Neural crest cell (in vitro differentiated cells): ENCODE data around the gene CSF3R. TPM values are rescaled to one million over a fixed set of nuclear protein-coding genes. Genes with fewer than 3 reads are reported as not detected.
A peak's percentile ranks its signal among the peaks of the same experiment; 100 is the strongest.

ENCODE experiments used
- DNase-seq: peaks from one replicate; pipeline ENCODE4 v3.0.0; 2021; ENCODE audit warnings: low read depth, mixed read lengths, low spot score
- H3K27ac Mint-ChIP-seq: one replicate; pipeline ENCODE4 v1.8.0; 2021; ENCODE audit warnings: mild to moderate bottlenecking, mixed read lengths; ENCODE audit not compliant: unreplicated experiment
- H3K27me3 Mint-ChIP-seq: 2 replicates; pipeline ENCODE4 v1.8.0; 2021; ENCODE audit warnings: low read depth, mild to moderate bottlenecking, mixed read lengths
- H3K36me3 Mint-ChIP-seq: 2 replicates; pipeline ENCODE4 v1.8.0; 2021; ENCODE audit warnings: low read depth, mild to moderate bottlenecking, mixed read lengths
- H3K4me1 Mint-ChIP-seq: 2 replicates; pipeline ENCODE4 v1.8.0; 2021; ENCODE audit warnings: mixed read lengths
- H3K4me3 Mint-ChIP-seq: one replicate; pipeline ENCODE4 v1.8.0; 2021; ENCODE audit warnings: mild to moderate bottlenecking, mixed read lengths
- H3K9me3 Mint-ChIP-seq: 2 replicates; pipeline ENCODE4 v1.8.0; 2021; ENCODE audit warnings: mixed read lengths
- total RNA-seq: library from RNA; stranded (reverse); gene quantifications from 2 replicates; pipeline ENCODE4 v1.2.1, GENCODE V29; 2021
- TF ChIP-seq, protein P1 (sequence below): fragments of 200-600 bp; sonication (generic); conservative IDR thresholded peaks from 2 replicates; pipeline ENCODE4 v1.5.0; 2021; ENCODE audit warnings: antibody characterized with exemption, mild to moderate bottlenecking

CSF3R gene
- total RNA-seq, 1 donor from 2014 or later = not detected

DNA sequence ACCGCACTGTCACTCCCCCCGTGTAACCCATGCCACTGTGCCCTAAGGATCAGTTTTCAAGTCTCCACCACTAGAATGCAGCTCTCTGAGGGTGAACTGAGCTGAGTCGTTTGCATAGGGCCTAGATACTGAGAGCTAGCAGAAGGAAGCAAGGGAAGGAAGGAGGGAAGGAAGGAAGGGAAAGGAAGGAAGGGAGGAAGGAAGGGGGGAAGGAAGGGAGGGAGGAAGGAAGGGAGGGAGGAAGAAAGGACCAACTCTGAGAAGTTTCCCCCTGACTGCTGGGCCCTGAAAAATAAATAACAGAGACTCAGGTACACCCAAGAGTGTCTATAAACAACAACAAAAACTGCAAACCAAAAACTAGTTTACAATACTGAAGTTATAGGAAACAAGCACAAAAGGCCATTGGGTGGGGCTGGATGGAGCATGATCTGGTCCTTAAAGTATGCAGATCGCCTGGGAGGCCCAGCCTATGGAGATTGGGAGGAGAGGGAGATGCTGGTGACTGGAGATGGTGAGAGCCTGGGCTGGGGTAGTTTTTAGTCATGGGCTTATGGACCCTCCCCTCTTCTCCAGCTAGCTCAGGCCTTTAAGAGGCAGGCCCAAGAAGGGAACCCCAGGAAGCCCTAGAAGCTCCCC lies 16.9 kb downstream of the CSF3R start:
- Mint-ChIP-seq H3K27me3 (no peaks in the 10 kb centered on the region), H3K27ac (peak overlapping the region; percentile 100), H3K9me3 (no peaks in the 10 kb centered on the region), H3K36me3 (peaks cover 7% of the 10 kb centered on the region), H3K4me3 (peak overlapping the region; percentile 99), H3K4me1 (peaks cover 35% of the 10 kb centered on the region)
- TF ChIP-seq, protein P1, sequence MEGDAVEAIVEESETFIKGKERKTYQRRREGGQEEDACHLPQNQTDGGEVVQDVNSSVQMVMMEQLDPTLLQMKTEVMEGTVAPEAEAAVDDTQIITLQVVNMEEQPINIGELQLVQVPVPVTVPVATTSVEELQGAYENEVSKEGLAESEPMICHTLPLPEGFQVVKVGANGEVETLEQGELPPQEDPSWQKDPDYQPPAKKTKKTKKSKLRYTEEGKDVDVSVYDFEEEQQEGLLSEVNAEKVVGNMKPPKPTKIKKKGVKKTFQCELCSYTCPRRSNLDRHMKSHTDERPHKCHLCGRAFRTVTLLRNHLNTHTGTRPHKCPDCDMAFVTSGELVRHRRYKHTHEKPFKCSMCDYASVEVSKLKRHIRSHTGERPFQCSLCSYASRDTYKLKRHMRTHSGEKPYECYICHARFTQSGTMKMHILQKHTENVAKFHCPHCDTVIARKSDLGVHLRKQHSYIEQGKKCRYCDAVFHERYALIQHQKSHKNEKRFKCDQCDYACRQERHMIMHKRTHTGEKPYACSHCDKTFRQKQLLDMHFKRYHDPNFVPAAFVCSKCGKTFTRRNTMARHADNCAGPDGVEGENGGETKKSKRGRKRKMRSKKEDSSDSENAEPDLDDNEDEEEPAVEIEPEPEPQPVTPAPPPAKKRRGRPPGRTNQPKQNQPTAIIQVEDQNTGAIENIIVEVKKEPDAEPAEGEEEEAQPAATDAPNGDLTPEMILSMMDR = no peak
- no peak for DNase-seq

DNA sequence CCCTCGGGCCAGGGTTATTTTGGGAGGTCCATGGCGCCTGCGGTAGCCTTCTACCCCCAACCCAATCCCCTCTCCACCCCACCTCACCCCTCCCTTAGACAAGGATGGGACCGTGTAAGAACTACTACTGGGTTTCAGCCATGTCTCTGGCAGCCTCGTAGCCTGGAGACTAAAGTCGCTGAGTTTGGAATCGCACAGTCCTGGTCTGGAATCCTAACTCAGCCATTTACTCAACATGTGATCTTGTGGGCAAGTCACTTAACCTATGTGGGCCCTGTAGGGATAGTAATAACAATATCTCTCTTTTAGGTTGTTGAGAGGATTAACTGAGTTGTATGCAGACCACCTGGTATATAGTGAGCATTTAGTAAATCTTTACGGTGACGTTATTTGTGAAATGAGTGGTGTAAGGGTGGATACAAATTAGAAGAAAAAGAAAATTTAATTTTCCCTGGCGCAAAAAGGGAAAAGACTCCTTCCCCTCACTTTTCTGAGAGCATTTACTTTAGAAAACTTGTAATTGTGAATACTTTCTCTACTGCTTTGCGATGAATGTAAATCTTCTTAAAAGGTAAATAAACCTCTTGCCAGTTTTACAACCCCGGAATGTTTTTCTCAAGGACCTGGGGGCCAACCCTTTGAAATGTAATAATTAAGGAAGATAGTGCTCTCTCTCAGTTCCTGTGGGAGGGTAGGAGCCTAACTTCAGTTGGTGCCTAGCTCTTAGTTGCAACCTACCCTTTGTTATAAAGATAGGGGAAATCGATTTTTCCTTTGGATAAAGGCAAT lies 17.9 kb downstream of the CSF3R start:
- no peak for DNase-seq
- H3K4me3 Mint-ChIP-seq = peak overlapping the region; percentile 99
- TF ChIP-seq, protein P1 = no peak
- no peaks in the 10 kb centered on the region for H3K27me3 Mint-ChIP-seq
- peak overlapping the region; percentile 100 for H3K27ac Mint-ChIP-seq
- H3K4me1 Mint-ChIP-seq = peaks cover 35% of the 10 kb centered on the region
- H3K9me3 Mint-ChIP-seq = no peaks in the 10 kb centered on the region
- H3K36me3 Mint-ChIP-seq = peaks cover 7% of the 10 kb centered on the region

DNA sequence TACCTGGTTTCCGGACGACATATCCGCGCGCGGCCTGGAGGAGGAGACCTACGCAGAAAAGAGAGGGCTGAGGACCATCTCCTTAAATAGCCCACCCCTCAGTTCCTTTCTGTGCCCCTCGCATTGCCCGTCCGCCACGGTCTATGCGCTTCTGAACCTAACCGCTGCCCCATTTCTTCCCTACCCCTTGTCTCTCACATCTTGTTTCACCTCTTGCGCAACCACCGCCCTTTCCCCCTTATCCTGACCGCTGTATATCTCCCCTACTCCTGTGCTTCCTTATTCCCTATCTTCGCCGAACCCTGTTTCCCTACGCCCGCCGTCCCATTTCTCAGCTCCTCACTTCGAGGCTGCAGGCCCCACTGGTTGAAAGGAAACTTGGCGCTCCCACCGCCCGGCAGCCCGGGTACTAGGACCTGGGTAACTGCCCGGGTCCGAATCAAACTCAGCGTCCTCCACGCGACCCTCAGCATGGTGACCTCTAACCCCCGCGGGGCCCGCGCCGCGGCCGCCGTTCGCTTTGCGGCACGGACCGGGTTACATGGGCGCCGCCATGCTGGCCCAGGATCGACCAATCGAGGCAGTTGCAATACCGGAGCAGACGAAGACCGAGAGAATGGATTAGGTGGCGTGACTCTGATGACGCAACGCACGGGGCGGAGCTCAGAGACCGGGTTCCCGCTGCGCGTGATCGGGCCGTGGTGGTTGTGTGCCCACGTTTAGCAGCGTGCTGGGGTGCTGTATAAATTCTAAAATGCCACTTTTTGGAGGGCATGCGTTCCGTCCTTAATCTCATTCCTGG lies 18.7 kb downstream of the CSF3R start, which contains the start of gene MRPS15:
Gene MRPS15, minus strand, starts transcription at position 582 of the 802 bp plus-strand sequence. Its CDS starts 109 bp downstream, at position 473.
- H3K4me1 Mint-ChIP-seq = peaks cover 35% of the 10 kb centered on the region
- H3K27me3 Mint-ChIP-seq = no peaks in the 10 kb centered on the region
- TF ChIP-seq, protein P1 = no peak
- peak within 1 kb of the TSS; percentile 100 for H3K27ac Mint-ChIP-seq
- H3K36me3 Mint-ChIP-seq = peaks cover 7% of the 10 kb centered on the region
- no peaks in the 10 kb centered on the region for H3K9me3 Mint-ChIP-seq
- peak; percentile 84 for DNase-seq
- H3K4me3 Mint-ChIP-seq = peak within 1 kb of the TSS; percentile 99

DNA sequence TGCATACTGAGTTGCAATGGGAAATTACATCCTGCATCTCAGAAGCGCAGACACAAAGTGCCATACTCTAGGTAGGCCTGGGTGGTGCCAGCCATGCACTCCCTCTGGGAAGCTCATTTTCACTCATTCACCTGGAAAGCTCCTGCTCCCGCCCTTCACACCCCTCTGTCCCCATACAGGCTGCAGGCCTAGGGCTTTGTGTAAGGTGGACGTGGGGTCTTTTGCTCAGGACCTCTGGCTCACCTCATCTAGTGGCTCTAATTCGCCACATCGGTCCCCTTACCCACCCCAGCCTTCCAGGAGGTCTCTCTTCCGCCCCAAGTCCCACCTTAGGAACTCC lies 19.3 kb downstream of the CSF3R start:
- Mint-ChIP-seq H3K4me1 (peaks cover 35% of the 10 kb centered on the region), H3K36me3 (peaks cover 7% of the 10 kb centered on the region), H3K9me3 (no peaks in the 10 kb centered on the region), H3K27me3 (no peaks in the 10 kb centered on the region), H3K4me3 (peak overlapping the region; percentile 99), H3K27ac (peak overlapping the region; percentile 100)
- no peak for DNase-seq
- TF ChIP-seq, protein P1 = no peak

- Mint-ChIP-seq H3K36me3 (peaks cover 10% of the 10 kb centered on the region), H3K27me3 (no peaks in the 10 kb centered on the region), H3K9me3 (no peaks in the 10 kb centered on the region), H3K27ac (no peak overlapping the region), H3K4me1 (peaks cover 15% of the 10 kb centered on the region), H3K4me3 (no peak overlapping the region)
- no peak for DNase-seq
- TF ChIP-seq, protein P1 = no peak
Measured at GRCh38 chr1:36458910-36459309, 23.8 kb downstream of the CSF3R start.
